Measurements from ENCODE around the gene PAPOLA. TPM values are rescaled to one million over a fixed set of nuclear protein-coding genes. Genes with fewer than 3 reads are reported as not detected.

PAPOLA gene
- total and polyA plus RNA-seq, 2 experiments from 2014 or later = 97.7 to 151 TPM

GRCh38 chr14:96592591-96593386 lies 90.6 kb downstream of the PAPOLA start:
- 96% methylated on average over 52 of the region's 54 CpGs for WGBS (ENCODE audit: low lambda C conversion rate, missing lambda C conversion rate)
- H3K79me2 ChIP-seq = no peaks in the 10 kb centered on the region
- DNase-seq (ENCODE audit: low spot score) = no peak
- no peaks in the 10 kb centered on the region for H3K27me3 ChIP-seq
- H3K27ac ChIP-seq = no peak overlapping the region
- H3K9me2 ChIP-seq (replicated peaks; ENCODE audit: insufficient read depth) = no peaks in the 10 kb centered on the region
- no peak overlapping the region for H3K4me2 ChIP-seq
- H3K36me3 ChIP-seq (replicated peaks; ENCODE audit: insufficient read depth, low read depth) = no peaks in the 10 kb centered on the region
- no peak overlapping the region for H3K4me3 ChIP-seq
- no peaks in the 10 kb centered on the region for H3K4me1 ChIP-seq (ENCODE audit: insufficient read depth)
- no peak overlapping the region for H2AFZ ChIP-seq
- no peak for TF ChIP-seq EZH2 (IDR thresholded peaks at IDR 0.05; ENCODE audit: borderline replicate concordance)
- no peaks in the 10 kb centered on the region for H4K20me1 ChIP-seq (ENCODE audit: insufficient read depth, poor library complexity, severe bottlenecking)
- H3K9me3 ChIP-seq (ENCODE audit: low read depth) = no peaks in the 10 kb centered on the region

- Histone ChIP-seq H3K9me2 (replicated peaks; ENCODE audit: insufficient read depth) (no peaks in the 10 kb centered on the region), H4K20me1 (ENCODE audit: insufficient read depth, poor library complexity, severe bottlenecking) (no peaks in the 10 kb centered on the region), H3K4me3 (no peak overlapping the region), H3K27ac (no peak overlapping the region), H2AFZ (no peak overlapping the region), H3K4me2 (no peak overlapping the region), H3K36me3 (replicated peaks; ENCODE audit: insufficient read depth, low read depth) (no peaks in the 10 kb centered on the region), H3K79me2 (no peaks in the 10 kb centered on the region), H3K9me3 (ENCODE audit: low read depth) (no peaks in the 10 kb centered on the region), H3K4me1 (ENCODE audit: insufficient read depth) (no peaks in the 10 kb centered on the region), H3K27me3 (no peaks in the 10 kb centered on the region)
- no peak for DNase-seq (ENCODE audit: low spot score)
- 73% methylated on average over 6 of the region's 6 CpGs for WGBS (ENCODE audit: low lambda C conversion rate, missing lambda C conversion rate)
- TF ChIP-seq EZH2 (IDR thresholded peaks at IDR 0.05; ENCODE audit: borderline replicate concordance) (no peak), CTCF (IDR thresholded peaks at IDR 0.05; ENCODE audit: poor library complexity) (no peak), EZH2phosphoT487 (IDR thresholded peaks at IDR 0.05; ENCODE audit: low read depth, severe bottlenecking, unreplicated experiment) (no peak)
These were observed 92.8 kb downstream of the PAPOLA start for GRCh38 chr14:96594961-96595360.

- no peaks in the 10 kb centered on the region for H3K9me2 ChIP-seq (replicated peaks; ENCODE audit: insufficient read depth)
- H3K79me2 ChIP-seq = no peaks in the 10 kb centered on the region
- TF ChIP-seq EZH2 (IDR thresholded peaks at IDR 0.05; ENCODE audit: borderline replicate concordance) (no peak), CTCF (IDR thresholded peaks at IDR 0.05; ENCODE audit: poor library complexity) (no peak), EZH2phosphoT487 (IDR thresholded peaks at IDR 0.05; ENCODE audit: low read depth, severe bottlenecking, unreplicated experiment) (no peak)
- H4K20me1 ChIP-seq (ENCODE audit: insufficient read depth, poor library complexity, severe bottlenecking) = no peaks in the 10 kb centered on the region
- H3K27ac ChIP-seq = no peak overlapping the region
- no peak overlapping the region for H2AFZ ChIP-seq
- no peaks in the 10 kb centered on the region for H3K9me3 ChIP-seq (ENCODE audit: low read depth)
- no peak for DNase-seq (ENCODE audit: low spot score)
- H3K4me2 ChIP-seq = no peak overlapping the region
- WGBS (ENCODE audit: low lambda C conversion rate, missing lambda C conversion rate) = 95% methylated on average over 5 of the region's 5 CpGs
- H3K36me3 ChIP-seq (replicated peaks; ENCODE audit: insufficient read depth, low read depth) = no peaks in the 10 kb centered on the region
- no peaks in the 10 kb centered on the region for H3K27me3 ChIP-seq
- no peak overlapping the region for H3K4me3 ChIP-seq
- no peaks in the 10 kb centered on the region for H3K4me1 ChIP-seq (ENCODE audit: insufficient read depth)
These were observed 95.5 kb downstream of the PAPOLA start for GRCh38 chr14:96597680-96598079.

- Histone ChIP-seq H3K9me2 (replicated peaks; ENCODE audit: insufficient read depth) (no peaks in the 10 kb centered on the region), H3K79me2 (no peaks in the 10 kb centered on the region), H2AFZ (no peak overlapping the region), H3K4me1 (ENCODE audit: insufficient read depth) (no peaks in the 10 kb centered on the region), H3K27me3 (no peaks in the 10 kb centered on the region), H3K9me3 (ENCODE audit: low read depth) (no peaks in the 10 kb centered on the region), H3K4me2 (no peak overlapping the region), H3K27ac (no peak overlapping the region), H3K36me3 (replicated peaks; ENCODE audit: insufficient read depth, low read depth) (no peaks in the 10 kb centered on the region), H3K4me3 (no peak overlapping the region), H4K20me1 (ENCODE audit: insufficient read depth, poor library complexity, severe bottlenecking) (no peaks in the 10 kb centered on the region)
- no peak for TF ChIP-seq CTCF (IDR thresholded peaks at IDR 0.05; ENCODE audit: poor library complexity)
- no peak for TF ChIP-seq EZH2phosphoT487 (IDR thresholded peaks at IDR 0.05; ENCODE audit: low read depth, severe bottlenecking, unreplicated experiment)
- no peak for TF ChIP-seq EZH2 (IDR thresholded peaks at IDR 0.05; ENCODE audit: borderline replicate concordance)
- 53% methylated on average over 13 of the region's 14 CpGs for whole genome bisulfite sequencing (ENCODE audit: low lambda C conversion rate, missing lambda C conversion rate)
- DNase-seq (ENCODE audit: low spot score) = no peak
These were observed 96.2 kb downstream of the PAPOLA start for GRCh38 chr14:96598332-96598928.
